ENCODE results near the gene LCN15.

DNA sequence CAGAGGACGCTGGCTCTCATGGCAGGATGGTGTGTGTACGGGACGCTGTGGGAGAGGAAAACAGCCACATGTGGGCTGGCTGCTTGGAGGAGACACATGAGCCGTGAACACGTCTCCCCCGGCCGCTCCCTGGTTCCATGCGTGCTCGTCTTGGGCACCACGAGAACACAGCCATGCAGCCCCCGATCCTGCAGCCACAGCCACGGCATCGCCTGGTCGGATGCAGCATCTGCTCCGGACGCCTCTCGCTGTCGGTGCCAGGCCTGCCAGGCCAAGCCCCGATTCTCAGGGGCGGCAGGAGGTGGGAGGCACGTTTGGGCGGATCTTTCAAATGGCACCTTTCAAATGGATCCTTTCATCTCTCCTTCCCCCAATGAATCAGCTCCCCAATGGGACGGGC is 24.8 kb downstream of the LCN15 start:
- TF ChIP-seq, protein P1, sequence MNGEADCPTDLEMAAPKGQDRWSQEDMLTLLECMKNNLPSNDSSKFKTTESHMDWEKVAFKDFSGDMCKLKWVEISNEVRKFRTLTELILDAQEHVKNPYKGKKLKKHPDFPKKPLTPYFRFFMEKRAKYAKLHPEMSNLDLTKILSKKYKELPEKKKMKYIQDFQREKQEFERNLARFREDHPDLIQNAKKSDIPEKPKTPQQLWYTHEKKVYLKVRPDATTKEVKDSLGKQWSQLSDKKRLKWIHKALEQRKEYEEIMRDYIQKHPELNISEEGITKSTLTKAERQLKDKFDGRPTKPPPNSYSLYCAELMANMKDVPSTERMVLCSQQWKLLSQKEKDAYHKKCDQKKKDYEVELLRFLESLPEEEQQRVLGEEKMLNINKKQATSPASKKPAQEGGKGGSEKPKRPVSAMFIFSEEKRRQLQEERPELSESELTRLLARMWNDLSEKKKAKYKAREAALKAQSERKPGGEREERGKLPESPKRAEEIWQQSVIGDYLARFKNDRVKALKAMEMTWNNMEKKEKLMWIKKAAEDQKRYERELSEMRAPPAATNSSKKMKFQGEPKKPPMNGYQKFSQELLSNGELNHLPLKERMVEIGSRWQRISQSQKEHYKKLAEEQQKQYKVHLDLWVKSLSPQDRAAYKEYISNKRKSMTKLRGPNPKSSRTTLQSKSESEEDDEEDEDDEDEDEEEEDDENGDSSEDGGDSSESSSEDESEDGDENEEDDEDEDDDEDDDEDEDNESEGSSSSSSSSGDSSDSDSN (CRISPR knock-in tag; IDR thresholded peaks at IDR 0.05) = no peak
- TF ChIP-seq MED8 (CRISPR knock-in tag; IDR thresholded peaks at IDR 0.05; ENCODE audit: insufficient replicate concordance) = no peak
- TF ChIP-seq NFYB (CRISPR knock-in tag; IDR thresholded peaks at IDR 0.05) = no peak
- TF ChIP-seq ATM (IDR thresholded peaks at IDR 0.05; ENCODE audit: borderline replicate concordance) = no peak
- TF ChIP-seq HOXA5 (CRISPR knock-in tag; IDR thresholded peaks at IDR 0.05) = no peak
- no peak for TF ChIP-seq ZNF773 (CRISPR knock-in tag; IDR thresholded peaks at IDR 0.05; ENCODE audit: borderline replicate concordance)
- TF ChIP-seq ZNF101 (CRISPR knock-in tag; IDR thresholded peaks at IDR 0.05; ENCODE audit: borderline replicate concordance, low read depth) = no peak
- TF ChIP-seq CEBPB (IDR thresholded peaks at IDR 0.05; ENCODE audit: borderline replicate concordance, low read depth, low read length) = no peak
- TF ChIP-seq FOSL1 (CRISPR knock-in tag; IDR thresholded peaks at IDR 0.05; ENCODE audit: borderline replicate concordance) = no peak
- no peak for TF ChIP-seq MIER2 (CRISPR knock-in tag; IDR thresholded peaks at IDR 0.05)
- TF ChIP-seq, protein P2, sequence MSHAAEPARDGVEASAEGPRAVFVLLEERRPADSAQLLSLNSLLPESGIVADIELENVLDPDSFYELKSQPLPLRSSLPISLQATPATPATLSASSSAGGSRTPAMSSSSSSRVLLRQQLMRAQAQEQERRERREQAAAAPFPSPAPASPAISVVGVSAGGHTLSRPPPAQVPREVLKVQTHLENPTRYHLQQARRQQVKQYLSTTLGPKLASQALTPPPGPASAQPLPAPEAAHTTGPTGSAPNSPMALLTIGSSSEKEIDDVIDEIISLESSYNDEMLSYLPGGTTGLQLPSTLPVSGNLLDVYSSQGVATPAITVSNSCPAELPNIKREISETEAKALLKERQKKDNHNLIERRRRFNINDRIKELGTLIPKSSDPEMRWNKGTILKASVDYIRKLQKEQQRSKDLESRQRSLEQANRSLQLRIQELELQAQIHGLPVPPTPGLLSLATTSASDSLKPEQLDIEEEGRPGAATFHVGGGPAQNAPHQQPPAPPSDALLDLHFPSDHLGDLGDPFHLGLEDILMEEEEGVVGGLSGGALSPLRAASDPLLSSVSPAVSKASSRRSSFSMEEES (CRISPR knock-in tag; IDR thresholded peaks at IDR 0.05) = no peak
- TF ChIP-seq, protein P3, sequence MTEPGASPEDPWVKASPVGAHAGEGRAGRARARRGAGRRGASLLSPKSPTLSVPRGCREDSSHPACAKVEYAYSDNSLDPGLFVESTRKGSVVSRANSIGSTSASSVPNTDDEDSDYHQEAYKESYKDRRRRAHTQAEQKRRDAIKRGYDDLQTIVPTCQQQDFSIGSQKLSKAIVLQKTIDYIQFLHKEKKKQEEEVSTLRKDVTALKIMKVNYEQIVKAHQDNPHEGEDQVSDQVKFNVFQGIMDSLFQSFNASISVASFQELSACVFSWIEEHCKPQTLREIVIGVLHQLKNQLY (CRISPR knock-in tag; IDR thresholded peaks at IDR 0.05) = no peak
- TF ChIP-seq ZNF224 (CRISPR knock-in tag; IDR thresholded peaks at IDR 0.05) = no peak
